HG03378 (cell line): ENCODE measurements around the gene FKBP1B.
"Not testable (repeated sequence)": the region's sequence is repeated elsewhere in the genome, so short reads cannot be mapped to it uniquely, and the experiment has no call there.

Experiments
- ATAC-seq: cut with Tn5 transposase; IDR thresholded peaks from one replicate; pipeline ENCODE4 v1.9.1; 2021; ENCODE audit warnings: mild to moderate bottlenecking, moderate library complexity; ENCODE audit not compliant: unreplicated experiment

FKBP1B gene

DNA sequence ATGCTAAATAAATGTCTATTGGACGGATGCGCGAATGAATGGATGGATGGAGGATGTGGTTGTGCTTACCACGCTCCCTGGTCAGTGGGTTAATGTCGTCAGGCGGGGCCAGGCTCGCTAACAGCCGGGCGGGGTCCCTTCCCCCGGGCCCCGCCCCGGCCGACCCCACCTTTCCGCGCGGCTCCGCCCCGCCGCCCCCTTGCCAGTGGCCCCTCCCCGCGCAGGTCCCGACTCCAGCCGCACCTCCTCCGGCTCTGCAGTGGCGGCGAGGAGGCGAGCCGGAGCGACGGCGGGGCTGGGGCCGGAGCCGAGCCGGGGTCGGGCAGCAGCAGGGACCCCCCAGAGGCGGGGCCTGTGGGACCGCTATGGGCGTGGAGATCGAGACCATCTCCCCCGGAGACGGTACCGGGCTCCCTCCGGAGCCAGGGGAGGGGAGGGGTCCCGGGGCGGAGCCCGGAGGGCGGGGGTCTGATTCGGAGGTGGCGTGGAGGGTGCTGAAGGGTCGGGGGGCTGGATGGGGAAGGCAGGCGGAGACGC, at the start of gene FKBP1B:
TSS of gene FKBP1B (plus strand) at position 257 of the 537 bp plus-strand sequence. CDS start at position 366, 109 bp downstream.
- ATAC-seq = no peak

DNA sequence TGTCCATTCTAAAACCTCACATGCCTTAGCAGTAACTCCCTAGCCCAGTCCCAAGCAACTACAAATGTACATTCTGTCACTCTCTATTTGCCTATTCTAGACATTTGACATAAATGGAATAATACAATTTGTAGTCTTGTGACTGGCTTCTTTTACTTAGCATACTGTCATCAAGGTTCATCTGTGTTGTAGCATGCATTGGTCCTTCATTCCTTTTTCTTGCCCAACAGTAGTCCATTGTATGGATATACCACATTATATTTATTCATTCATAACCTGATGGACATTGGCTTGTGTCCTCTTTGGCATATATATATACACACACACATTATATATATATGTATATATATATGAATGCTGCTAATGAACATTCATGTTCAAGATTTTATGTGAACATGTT, 41.8 kb upstream of the FKBP1B start:
- no peak for ATAC-seq

DNA sequence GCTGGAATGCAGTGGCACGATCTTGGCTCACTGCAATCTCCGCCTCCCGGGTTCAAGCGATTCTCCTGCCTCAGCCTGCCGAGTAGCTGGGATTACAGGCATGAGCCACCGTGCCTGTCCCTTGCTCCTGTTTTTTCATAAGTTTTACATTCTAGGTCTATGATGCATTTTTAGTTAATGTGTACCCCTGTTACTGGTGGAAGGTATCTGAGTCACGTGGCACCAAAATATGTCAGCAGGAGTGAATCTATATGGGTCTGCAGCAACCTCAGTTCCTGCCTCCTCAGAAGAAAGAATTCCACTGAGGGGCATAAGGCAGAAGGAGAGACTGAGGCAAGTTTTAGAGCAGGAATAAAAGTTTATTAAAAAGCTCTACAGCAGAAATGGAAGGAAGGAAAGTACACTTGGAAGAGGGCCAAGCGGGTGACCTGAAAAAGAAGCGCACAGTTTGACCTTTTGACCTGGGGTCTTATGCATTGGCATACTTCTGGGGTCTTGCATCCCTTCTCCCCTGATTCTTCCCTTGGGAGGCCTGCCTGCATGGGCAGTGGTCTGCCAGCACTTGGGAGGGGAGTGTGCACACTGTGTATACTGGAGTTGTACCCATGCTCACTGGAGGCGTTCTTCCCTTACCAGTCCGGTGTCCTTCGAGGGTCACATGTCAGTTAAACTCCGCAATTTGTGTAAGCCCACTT, 40.7 kb upstream of the FKBP1B start:
- no peak for ATAC-seq

DNA sequence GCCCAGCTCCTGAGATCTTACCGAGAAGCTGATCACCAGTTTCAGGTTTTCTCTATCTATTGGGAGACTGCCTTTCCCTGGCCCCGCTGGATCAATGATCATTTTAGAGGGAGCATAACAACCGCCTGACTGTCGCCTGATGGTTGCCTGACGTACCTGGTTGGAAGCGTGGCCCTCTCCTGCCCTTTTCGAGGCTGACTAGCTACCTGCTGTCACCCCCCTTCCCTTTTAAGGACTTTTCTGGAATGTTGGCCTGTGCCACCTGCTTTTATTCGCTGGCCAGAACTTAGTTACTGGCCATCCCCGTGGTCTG, 40.2 kb upstream of the FKBP1B start:
- ATAC-seq = no peak

DNA sequence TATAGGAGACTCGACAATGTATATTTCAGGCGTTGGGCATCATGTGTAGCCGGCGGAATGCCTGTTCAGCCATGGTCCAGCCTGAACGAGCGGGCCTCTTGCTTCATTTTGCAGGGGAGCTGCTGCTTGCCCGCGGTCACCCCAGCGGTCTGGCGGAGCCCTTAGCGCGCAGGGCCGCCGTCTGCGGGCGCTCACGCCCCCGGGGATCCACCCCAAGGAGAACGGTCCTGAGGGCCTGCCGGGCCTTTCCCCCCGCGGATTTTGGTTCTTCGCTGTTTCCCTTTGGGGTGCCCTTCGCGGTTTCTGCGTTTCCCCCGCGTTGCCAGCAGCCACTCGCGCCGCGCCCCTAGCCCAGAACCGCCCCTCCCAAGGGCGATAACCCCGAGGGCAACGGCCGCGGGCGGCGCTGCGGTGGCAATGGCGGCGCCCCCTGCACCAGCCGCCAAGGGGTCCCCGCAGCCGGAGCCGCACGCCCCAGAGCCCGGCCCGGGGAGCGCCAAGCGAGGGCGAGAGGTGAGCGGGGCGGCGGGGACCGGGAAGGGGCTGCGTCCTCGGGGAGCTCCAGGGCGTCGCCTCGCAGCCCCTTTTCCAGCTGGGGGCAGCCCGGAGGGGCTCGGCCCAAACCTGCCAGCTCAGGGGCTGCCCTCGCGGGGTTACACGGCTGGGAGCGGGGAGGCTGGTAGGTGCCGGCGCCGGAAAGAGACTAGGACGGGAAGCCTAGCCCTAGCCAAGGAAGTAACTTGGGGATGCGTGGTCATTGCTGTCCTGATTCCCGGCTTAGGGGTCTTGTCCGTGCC, 39.7 kb upstream of the FKBP1B start, which contains the start of gene MFSD2B:
TSS of gene MFSD2B (plus strand) at position 406 of the 797 bp plus-strand sequence. CDS start at position 418, 12 bp downstream.
- no peak for ATAC-seq

DNA sequence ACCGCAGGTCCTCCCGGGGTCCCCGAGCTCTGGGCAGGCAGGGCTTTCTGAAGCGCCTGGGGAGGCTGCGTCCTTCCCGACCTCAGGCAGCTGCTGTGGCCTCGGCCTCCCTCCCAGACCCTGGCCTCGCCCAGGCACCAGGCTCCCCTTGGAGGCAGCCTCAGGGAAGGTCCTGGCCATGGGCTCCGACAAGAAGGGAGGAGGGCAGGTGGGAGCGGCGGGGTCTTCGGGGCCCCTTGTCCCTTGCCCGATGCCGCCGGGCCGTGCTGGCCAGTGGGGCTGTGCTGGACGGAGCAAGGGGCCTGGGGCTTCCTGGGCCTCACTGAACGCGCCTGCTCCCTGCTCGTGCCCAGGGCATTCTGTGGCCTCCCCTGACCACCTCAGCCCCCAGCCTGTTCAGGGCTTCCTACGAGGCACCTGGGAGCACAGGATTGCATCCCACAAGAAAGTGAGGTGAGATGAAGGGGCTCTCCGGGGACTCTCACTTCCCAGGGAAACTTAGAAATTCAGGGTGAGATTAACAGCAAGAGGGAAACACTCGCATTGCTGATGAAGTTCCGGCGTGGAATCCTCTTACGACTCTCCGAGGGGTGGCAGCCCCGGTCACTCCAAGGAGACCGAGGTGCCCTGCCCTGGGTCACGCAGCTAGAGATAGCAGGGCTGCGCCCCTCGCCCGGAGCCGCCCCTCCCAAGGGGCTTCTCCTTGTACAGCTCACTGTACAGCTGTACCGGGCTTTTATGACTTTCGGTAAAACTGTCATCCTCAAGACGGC, 38.9 kb upstream of the FKBP1B start:
- no peak for ATAC-seq

DNA sequence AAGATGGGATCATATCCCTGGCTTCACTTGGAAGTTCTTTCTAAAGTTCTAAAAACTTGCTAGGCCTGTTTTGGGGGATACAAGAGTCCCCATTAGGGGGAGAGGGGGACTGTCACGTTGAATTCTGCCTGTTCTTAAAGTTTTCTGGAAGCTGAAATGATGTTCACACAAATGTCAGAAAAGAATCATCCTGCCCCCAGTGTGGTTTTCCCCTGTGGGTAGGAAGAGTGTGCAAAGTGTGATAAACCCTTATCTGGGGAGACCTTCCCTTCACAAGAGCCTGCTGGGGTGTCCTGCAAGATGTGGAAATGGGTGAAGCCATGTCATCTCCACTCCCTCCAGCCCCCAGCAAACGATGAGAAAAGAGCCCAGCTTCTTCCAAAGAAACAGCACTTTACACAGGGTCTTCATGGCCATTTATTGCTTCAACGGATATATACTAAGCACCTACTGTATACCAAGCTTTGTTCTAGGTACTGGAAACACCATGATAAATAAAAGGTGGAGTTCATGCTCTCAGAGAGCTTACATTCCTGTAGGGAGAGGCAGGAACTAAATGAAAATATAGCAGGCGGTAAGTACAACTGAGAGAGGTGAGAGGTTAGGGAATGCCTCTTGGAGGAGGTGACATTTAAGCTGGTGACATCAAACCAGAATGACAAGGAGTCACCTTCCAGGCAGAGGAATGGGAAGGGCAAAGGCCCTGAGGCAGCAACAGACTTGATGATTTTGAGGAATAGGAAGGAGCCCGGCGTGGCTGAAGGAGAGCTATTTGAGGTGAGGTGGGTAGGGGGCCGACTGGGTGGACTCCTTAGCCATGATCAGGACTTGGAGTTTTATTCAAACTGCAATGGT, 38.1 kb upstream of the FKBP1B start:
- ATAC-seq = no peak

DNA sequence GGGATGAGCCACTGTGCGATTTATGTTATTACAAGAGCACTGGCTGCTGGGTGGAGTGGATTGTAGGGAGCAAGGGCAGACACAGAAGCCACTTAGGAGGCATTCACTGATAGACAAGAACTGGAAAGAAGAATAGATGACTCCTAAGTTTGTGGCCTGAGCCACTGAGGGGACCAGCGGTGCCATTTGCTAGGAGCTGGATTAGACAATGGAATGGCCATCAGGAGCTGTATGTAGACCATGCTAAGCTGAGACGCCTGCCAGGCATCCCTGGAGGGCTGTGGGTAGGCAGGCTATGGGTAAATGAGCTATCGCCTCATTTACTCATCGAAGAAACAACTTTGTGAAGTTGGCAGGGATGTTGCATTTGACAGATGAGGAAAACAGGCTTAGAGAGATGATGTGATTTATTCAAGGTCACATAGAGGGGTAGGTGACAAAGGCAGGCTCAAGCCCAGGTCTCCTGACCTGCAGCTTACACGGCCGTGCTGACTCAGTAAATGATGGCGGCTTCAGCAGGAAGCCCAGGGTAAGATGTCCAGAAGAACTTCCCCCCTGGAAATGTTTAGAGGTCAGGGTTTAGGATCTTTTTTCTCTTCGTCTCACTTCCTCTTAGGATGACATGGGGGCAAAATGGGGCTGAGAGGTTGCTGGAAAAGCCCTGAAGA, 36.9 kb upstream of the FKBP1B start:
- ATAC-seq = no peak

DNA sequence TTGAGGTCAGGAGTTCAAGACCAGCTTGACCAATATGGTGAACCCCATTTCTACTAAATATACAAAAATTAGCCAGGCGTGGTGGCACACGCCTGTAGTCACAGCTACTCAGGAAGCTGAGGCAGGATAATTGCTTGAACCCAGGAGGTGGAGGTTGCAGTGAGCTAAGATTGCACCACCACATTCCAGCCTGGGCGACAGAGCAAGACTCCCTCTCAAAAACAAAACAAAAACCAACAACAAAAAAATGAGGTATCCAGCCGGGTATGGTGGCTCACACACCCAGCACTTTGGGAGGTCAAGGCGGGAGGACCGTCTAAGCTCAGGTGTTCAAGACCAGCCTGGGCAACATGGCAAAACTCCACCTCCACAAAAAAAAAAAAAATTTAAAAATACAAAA, 34.6 kb upstream of the FKBP1B start:
- ATAC-seq = not testable (repeated sequence)

DNA sequence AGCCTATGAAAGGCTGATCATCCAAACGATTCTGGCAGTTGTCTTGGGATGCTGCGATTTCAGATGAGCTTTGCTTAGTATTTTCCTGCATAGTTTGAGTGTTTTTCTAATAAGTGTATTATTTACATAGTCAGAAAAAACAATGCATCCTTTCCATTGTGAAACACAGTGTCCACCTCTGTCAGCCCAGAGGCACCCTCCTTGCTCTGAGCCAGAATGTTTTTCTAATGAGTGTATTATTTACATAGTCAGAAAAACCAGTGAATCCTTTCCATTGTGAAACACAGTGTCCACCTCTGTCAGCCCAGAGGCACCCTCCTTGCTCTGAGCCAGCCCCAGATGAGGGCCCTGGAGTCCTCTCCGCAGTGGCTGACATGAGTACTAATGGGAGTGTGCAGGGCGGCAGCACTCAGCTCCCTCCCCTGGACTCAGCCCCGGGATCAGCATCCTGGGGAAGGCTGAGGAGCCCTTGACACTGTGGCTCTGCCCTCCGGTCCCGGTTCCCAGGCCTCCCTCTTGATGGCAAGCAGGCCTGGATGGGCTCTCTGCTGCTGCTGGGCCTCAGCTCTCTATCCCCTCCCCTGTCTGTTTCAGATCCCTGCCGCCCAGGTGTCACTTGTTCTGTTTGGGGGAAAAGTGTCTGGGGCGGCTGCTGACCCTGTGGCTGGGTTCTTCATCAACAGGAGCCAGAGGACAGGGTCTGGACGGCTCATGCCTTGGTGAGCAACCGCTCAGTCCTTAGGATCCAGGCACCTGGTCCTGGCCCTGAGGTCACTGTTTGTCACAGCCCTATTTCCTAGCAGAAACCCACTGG, 33.8 kb upstream of the FKBP1B start:
- no peak for ATAC-seq

DNA sequence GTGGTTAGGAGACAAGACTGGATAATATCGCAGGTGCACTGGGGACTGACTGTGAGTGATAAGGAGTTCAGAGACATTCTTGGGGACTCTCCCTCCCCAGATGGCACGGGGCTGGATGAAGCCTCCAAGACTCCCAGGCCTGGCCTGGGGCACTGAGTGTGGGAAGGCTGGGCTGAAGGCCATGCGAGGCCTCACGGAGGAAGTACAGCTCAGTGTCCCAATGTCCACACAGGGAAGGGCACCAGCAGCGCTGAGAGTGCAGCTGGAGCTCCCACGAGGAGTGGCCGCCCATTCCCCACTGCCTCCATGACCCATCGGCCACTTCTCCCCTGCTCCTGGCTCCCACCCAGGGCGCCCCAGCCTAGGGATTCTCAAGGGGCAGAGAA, 33.2 kb upstream of the FKBP1B start:
- ATAC-seq = no peak

DNA sequence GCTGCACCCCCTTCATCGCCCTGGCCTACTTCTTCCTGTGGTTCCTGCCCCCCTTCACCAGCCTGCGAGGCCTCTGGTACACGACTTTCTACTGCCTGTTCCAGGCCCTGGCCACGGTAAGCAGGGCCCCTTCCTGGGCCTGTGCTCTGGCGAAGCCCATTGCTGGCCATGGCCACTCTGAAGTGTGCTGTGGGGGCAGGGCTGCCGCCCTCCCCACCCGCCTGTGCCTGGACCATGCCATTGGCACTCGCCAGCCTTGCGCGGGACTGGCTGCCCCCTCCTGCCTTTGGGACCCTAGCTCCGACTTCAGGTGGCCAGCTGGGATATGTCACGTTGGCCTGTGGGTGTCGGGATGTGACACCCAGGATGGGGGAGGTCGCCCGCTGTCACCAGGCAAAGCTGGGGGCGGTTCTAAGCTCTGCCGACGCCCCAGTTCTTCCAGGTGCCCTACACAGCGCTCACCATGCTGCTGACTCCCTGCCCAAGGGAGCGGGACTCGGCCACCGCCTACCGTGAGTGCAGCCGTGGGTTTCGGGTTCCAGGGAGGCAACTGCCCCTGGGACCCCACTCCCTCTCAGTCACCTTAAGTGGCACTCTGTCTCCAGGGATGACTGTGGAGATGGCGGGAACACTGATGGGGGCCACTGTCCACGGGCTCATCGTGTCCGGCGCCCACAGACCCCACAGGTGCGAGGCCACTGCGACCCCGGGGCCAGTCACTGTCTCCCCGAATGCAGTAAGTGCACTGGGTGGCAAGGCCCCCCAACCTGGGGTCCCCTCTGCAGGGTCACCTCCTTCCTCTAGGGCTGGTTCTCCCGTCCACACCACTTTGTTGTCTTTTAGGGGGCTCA, 32.5 kb upstream of the FKBP1B start:
- no peak for ATAC-seq

DNA sequence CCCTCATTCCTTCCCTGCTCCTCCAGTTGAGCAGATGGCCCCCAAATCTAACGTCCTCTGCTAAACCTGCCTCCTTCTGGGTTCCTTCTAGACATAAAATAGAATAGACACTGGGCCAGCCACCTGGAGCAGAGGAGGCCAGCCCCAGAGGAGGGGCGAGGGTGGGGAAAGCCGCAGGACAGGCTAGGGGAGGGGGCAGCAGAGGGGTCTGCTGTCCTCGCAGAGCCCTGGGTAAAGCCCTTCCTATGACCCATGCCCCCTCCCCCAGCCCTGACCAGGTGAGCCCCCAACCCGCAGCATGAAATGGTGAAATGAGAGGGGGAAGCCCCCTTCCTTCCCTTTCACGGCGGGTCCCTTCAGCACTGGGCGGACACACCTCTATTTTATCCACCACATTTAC, 31.8 kb upstream of the FKBP1B start:
- ATAC-seq = no peak

DNA sequence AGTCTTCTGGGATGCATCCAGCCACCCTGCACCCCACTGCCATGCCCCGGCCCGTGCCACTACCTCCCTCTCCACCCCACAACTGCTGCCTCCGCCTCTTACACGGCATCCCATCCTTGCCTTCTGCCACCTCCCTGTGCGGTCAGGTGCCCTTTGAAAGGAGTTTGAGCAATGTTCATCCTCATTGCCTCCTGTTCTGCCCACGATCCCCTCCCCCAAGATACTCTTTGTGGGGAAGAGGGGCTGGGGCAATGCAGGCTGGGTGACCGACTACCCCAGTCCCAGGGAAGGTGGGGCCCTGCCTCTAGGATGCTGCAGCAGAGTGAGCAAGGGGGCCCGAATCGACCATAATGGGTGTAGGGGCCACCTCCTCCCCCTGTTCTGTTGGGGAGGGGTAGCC, 31.3 kb upstream of the FKBP1B start:
- no peak for ATAC-seq

DNA sequence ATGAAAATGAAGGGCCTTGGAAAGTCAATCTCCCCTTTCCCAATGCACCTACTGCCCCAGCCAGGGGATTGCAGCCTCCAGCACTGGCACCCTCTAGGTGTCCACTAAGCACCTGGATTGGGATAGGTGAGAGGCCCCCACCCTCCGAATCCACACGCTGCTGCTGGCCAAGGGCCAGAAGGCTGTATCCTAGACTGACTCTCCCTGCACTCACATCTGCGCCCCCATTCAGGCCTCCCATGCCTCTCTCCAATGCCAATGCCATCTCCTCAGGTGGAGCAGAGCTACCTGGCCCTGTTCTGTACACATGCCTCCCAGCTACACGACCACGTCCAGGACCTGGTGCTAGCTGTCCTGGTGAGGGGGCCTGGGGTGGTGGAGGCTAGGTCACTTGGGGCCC, 29.8 kb upstream of the FKBP1B start:
- no peak for ATAC-seq

DNA sequence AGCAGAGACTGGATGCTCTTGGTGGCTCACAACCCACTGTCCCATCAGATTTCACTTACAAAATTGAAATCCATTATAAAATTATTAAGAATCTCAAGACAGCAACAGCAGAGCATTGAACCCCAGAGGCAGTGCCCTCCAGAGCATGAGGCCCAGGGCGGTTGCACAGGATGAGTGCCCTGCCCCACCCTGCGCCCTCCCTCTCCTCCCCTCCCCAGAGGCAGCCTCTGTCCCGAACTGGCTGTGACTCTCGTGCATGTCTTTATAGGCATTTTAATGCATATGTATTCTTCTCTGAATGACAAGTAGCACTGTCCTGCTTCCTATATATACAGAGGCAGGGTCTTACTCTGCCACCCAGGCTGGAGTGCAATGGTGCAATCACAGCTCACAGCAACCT, 29.3 kb upstream of the FKBP1B start:
- no peak for ATAC-seq

DNA sequence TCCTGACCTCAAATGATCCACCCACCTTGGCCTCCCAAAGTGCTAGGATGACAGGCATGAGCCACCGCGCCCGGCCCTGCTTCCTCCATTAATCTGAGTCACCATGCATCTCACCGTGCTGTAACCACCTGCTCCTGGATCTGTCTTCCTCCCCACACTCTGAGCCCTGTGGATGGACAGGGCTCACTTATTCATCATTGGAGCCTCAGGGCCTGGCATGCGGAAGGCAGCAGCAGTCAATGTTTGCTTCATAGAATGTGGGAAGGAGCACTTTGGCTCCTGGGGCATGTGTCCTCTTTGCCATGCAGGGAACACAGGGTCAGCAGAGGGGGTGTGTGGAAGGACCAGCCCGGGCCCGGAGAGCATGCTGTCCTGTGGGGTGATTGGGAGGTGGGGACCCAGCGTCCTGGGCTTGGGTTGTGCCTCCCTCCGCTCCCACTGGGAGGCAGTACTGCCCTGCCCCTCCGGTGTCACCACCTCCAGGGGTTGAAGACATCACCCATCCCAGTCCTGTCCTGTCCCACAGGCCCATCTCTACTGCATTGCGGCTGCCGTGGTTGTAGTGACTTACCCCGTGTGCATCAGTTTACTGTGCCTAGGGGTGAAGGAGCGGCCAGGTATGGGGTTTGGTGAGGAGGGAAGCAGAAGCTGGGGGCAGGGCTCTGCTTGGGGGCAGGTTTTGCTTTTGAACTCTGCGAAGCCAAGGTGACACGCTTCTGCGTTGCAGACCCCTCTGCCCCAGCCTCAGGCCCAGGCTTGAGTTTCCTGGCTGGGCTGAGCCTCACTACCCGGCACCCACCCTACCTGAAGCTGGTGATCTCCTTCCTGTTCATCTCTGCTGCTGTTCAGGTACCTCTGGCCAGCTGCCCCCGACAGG, 28.2 kb upstream of the FKBP1B start:
- ATAC-seq = no peak
